CD4-positive, CD25-positive, alpha-beta regulatory T cell (primary cell): Measurements from ENCODE around the gene SLU7. TPM values are rescaled to one million over a fixed set of nuclear protein-coding genes. Genes with fewer than 3 reads are reported as not detected.
A peak's percentile ranks its signal among the peaks of the same experiment; 100 is the strongest.
"Not testable (repeated sequence)": the region's sequence is repeated elsewhere in the genome, so short reads cannot be mapped to it uniquely, and the experiment has no call there.

Experiments used
- ATAC-seq, 2 donors: fragments of 150-1000 bp; cut with Tn5 transposase; one replicate each; pipeline ENCODE4 v1.10.0; 2021; ENCODE audit warnings: low read depth in 2 of 2, moderate number of reproducible peaks in 2 of 2, moderate library complexity in 1 of 2
- DNase-seq, 3 donors: peaks; one replicate each; pipeline versions ENCODE4 v3.0.0 to v3.0.0-alpha.2; 2012 to 2022; ENCODE audit warnings: mixed read lengths in 1 of 3
- H3K27ac ChIP-seq: one replicate; pipeline ENCODE4 v1.7.0; 2013; ENCODE audit warnings: mild to moderate bottlenecking, low read length; ENCODE audit not compliant: insufficient read depth, poor library complexity, severe bottlenecking
- H3K27me3 ChIP-seq: one replicate; pipeline ENCODE4 v1.7.0; 2013; ENCODE audit warnings: low read length; ENCODE audit not compliant: control insufficient read depth, insufficient read depth
- H3K36me3 ChIP-seq: one replicate; pipeline ENCODE4 v1.7.0; 2013; ENCODE audit warnings: mild to moderate bottlenecking, low read length, moderate library complexity; ENCODE audit not compliant: control insufficient read depth, insufficient read depth
- H3K4me1 ChIP-seq: 2 replicates; pipeline ENCODE4 v1.7.0; 2013; ENCODE audit warnings: mild to moderate bottlenecking, low read length; ENCODE audit not compliant: insufficient read depth, control insufficient read depth, poor library complexity, severe bottlenecking
- H3K4me3 ChIP-seq: one replicate; pipeline ENCODE4 v1.7.0; 2013; ENCODE audit warnings: low read depth, mild to moderate bottlenecking, low read length, moderate library complexity
- H3K9me3 ChIP-seq, 2 experiments: 1 replicate in 1 of 2; 2 replicates in 1 of 2; pipeline ENCODE4 v1.7.0; 2013; ENCODE audit warnings: low read length in 2 of 2, mild to moderate bottlenecking in 1 of 2, moderate library complexity in 1 of 2; ENCODE audit not compliant: control insufficient read depth in 2 of 2
- H3K27ac Mint-ChIP-seq, 3 donors: one replicate each; pipeline ENCODE4 v1.8.0; 2020 to 2022; ENCODE audit warnings: mild to moderate bottlenecking in 3 of 3, mixed read lengths in 3 of 3, moderate library complexity in 2 of 3
- H3K27me3 Mint-ChIP-seq: one replicate; pipeline ENCODE4 v1.8.0; 2022; ENCODE audit warnings: mild to moderate bottlenecking, mixed read lengths
- H3K36me3 Mint-ChIP-seq: one replicate; pipeline ENCODE4 v1.8.0; 2020; ENCODE audit warnings: mixed read lengths
- H3K4me1 Mint-ChIP-seq, 4 donors: one replicate each; pipeline ENCODE4 v1.8.0; 2020 to 2022; ENCODE audit warnings: mixed read lengths in 4 of 4, mild to moderate bottlenecking in 1 of 4
- H3K4me3 Mint-ChIP-seq, 4 donors: one replicate each; pipeline ENCODE4 v1.8.0; 2020 to 2022; ENCODE audit warnings: mild to moderate bottlenecking in 4 of 4, mixed read lengths in 4 of 4, moderate library complexity in 3 of 4
- H3K9me3 Mint-ChIP-seq, 7 donors: one replicate each; pipeline ENCODE4 v1.8.0; 2020 to 2022; ENCODE audit warnings: mixed read lengths in 7 of 7, mild to moderate bottlenecking in 3 of 7, moderate library complexity in 2 of 7
- polyA plus RNA-seq, 4 donors: library from polyadenylated mRNA; unstranded; fragments of 300-500 nt; fragmentation: Illumina TruSeq; gene quantifications; one replicate each; pipeline ENCODE4 v1.2.3, GENCODE V29; 2021
- total RNA-seq: library from RNA; stranded (reverse); gene quantifications from one replicate; pipeline ENCODE4 v1.2.3, GENCODE V29; 2022

The SLU7 gene
- total and polyA plus RNA-seq, 5 donors from 2014 or later: 69.8 to 115 (median 103) TPM

GRCh38 chr5:160439205-160439600 is 20.3 kb upstream of the SLU7 start:
- Histone ChIP-seq H3K4me3 (peak overlapping the region; percentile 92), H3K36me3 (no peaks in the 10 kb centered on the region), H3K27me3 (no peaks in the 10 kb centered on the region), H3K9me3 (no peaks in the 10 kb centered on the region), H3K4me1 (peaks cover 31% of the 10 kb centered on the region), H3K27ac (peak overlapping the region; percentile 81)
- peaks cover 0 to 3% (median 0%) of the 10 kb centered on the region in 7 donors for H3K9me3 Mint-ChIP-seq
- no peaks in the 10 kb centered on the region for H3K36me3 Mint-ChIP-seq
- peaks cover 0 to 51% (median 31%) of the 10 kb centered on the region in 4 donors for H3K4me1 Mint-ChIP-seq
- H3K27ac Mint-ChIP-seq: peak overlapping the region; percentile 96 to 98 (median 97)
- H3K4me3 Mint-ChIP-seq: peak overlapping the region; percentile 83 to 98 (median 96)
- peak; percentile 79 to 84 for ATAC-seq
- peak; percentile 82 to 92 (median 90) for DNase-seq
- peaks cover 4% of the 10 kb centered on the region for H3K27me3 Mint-ChIP-seq

- Mint-ChIP-seq H3K9me3 (no peaks in the 10 kb centered on the region), H3K36me3 (no peaks in the 10 kb centered on the region), H3K27ac (peak overlapping the region; percentile 96 to 98 (median 97)), H3K4me1 (peaks cover 0 to 44% (median 26%) of the 10 kb centered on the region in 4 donors), H3K4me3 (peak overlapping the region; percentile 83 to 98 (median 96)), H3K27me3 (peaks cover 4% of the 10 kb centered on the region)
- Histone ChIP-seq H3K27me3 (no peaks in the 10 kb centered on the region), H3K4me1 (peaks cover 31% of the 10 kb centered on the region), H3K4me3 (peak overlapping the region; percentile 92), H3K36me3 (no peaks in the 10 kb centered on the region), H3K27ac (peak overlapping the region; percentile 81), H3K9me3 (no peaks in the 10 kb centered on the region)
- DNase-seq: peak; percentile 47 to 87 (median 76)
- ATAC-seq: peak; percentile 62 to 67
Observed at GRCh38 chr5:160438316-160439204, 19.7 kb upstream of the SLU7 start.

- Histone ChIP-seq H3K36me3 (no peaks in the 10 kb centered on the region), H3K9me3 (no peaks in the 10 kb centered on the region), H3K27ac (no peak overlapping the region), H3K4me1 (peaks cover 20% of the 10 kb centered on the region), H3K27me3 (no peaks in the 10 kb centered on the region), H3K4me3 (no peak overlapping the region)
- H3K4me1 Mint-ChIP-seq: peaks cover 0 to 31% (median 17%) of the 10 kb centered on the region in 4 donors
- ATAC-seq (no peak), DNase-seq (no peak)
- peaks cover 4% of the 10 kb centered on the region for H3K27me3 Mint-ChIP-seq
- peak overlapping the region in 2 of 4 donors; percentile 30 to 72 for H3K4me3 Mint-ChIP-seq
- no peak overlapping the region for H3K27ac Mint-ChIP-seq
- no peaks in the 10 kb centered on the region for H3K36me3 Mint-ChIP-seq
- no peaks in the 10 kb centered on the region for H3K9me3 Mint-ChIP-seq
Observed at GRCh38 chr5:160437271-160437670, 18.4 kb upstream of the SLU7 start.

GRCh38 chr5:160436661-160437060 is 17.8 kb upstream of the SLU7 start:
- not testable (repeated sequence) for H3K9me3 ChIP-seq, H3K4me3 ChIP-seq, H3K36me3 ChIP-seq, H3K27ac ChIP-seq, H3K9me3 Mint-ChIP-seq, ATAC-seq, DNase-seq, H3K36me3 Mint-ChIP-seq, H3K27me3 Mint-ChIP-seq, H3K27me3 ChIP-seq
- Mint-ChIP-seq H3K27ac (peak overlapping the region in 1 of 3 donors; percentile 36), H3K4me1 (peaks cover 0 to 25% (median 13%) of the 10 kb centered on the region in 4 donors), H3K4me3 (peak overlapping the region in 2 of 4 donors; percentile 30 to 72)
- peaks cover 14% of the 10 kb centered on the region for H3K4me1 ChIP-seq

GRCh38 chr5:160436017-160436416 is 17.1 kb upstream of the SLU7 start:
- Mint-ChIP-seq H3K9me3 (no peaks in the 10 kb centered on the region), H3K4me3 (no peak overlapping the region), H3K4me1 (peaks cover 0 to 19% (median 8%) of the 10 kb centered on the region in 4 donors), H3K27me3 (peaks cover 4% of the 10 kb centered on the region), H3K36me3 (peaks cover 3% of the 10 kb centered on the region), H3K27ac (no peak overlapping the region)
- Histone ChIP-seq H3K27me3 (no peaks in the 10 kb centered on the region), H3K36me3 (no peaks in the 10 kb centered on the region), H3K4me3 (no peak overlapping the region), H3K4me1 (peaks cover 7% of the 10 kb centered on the region), H3K27ac (no peak overlapping the region), H3K9me3 (no peaks in the 10 kb centered on the region)
- DNase-seq (no peak), ATAC-seq (no peak)

- DNase-seq (no peak), ATAC-seq (no peak)
- H3K9me3 Mint-ChIP-seq: no peaks in the 10 kb centered on the region
- Histone ChIP-seq H3K36me3 (peaks cover under 1% of the 10 kb centered on the region), H3K27ac (no peak overlapping the region), H3K9me3 (no peaks in the 10 kb centered on the region), H3K4me1 (peaks cover 2% of the 10 kb centered on the region), H3K4me3 (no peak overlapping the region), H3K27me3 (no peaks in the 10 kb centered on the region)
- no peak overlapping the region for H3K27ac Mint-ChIP-seq
- peaks cover 0 to 15% (median 7%) of the 10 kb centered on the region in 4 donors for H3K4me1 Mint-ChIP-seq
- peak overlapping the region in 1 of 4 donors; percentile 52 for H3K4me3 Mint-ChIP-seq
- peaks cover 4% of the 10 kb centered on the region for H3K27me3 Mint-ChIP-seq
- peaks cover 5% of the 10 kb centered on the region for H3K36me3 Mint-ChIP-seq
Observed at GRCh38 chr5:160435532-160435931, 16.7 kb upstream of the SLU7 start.

GRCh38 chr5:160434022-160434531 is 15.2 kb upstream of the SLU7 start:
- no peak overlapping the region for H3K27ac ChIP-seq
- DNase-seq (no peak), ATAC-seq (no peak)
- no peaks in the 10 kb centered on the region for H3K4me1 ChIP-seq
- Mint-ChIP-seq H3K9me3 (no peaks in the 10 kb centered on the region), H3K27me3 (peaks cover 4% of the 10 kb centered on the region), H3K4me3 (peak overlapping the region in 1 of 4 donors; percentile 22), H3K27ac (no peak overlapping the region), H3K4me1 (peaks cover 0 to 7% (median under 1%) of the 10 kb centered on the region in 4 donors), H3K36me3 (peaks cover 9% of the 10 kb centered on the region)
- no peaks in the 10 kb centered on the region for H3K27me3 ChIP-seq
- peaks cover 5% of the 10 kb centered on the region for H3K36me3 ChIP-seq
- no peaks in the 10 kb centered on the region for H3K9me3 ChIP-seq
- no peak overlapping the region for H3K4me3 ChIP-seq
